A549 (cell line): ENCODE measurements around the gene KCNH4. TPM values are rescaled to one million over a fixed set of nuclear protein-coding genes. Genes with fewer than 3 reads are reported as not detected.

Source experiments
- ATAC-seq, 2 experiments: fragments of 200-7000 bp in 1 of 2; fragments of >200 bp in 1 of 2; cut with Nextera tagmentation in 1 of 2; cut with Tn5 transposase in 1 of 2; 3 replicates each; pipeline versions ENCODE4 v1.8.0 to v1.9.1; 2018 to 2020; ENCODE audit warnings: mild to moderate bottlenecking in 1 of 2, moderate library complexity in 1 of 2
- CTCF ChIA-PET: fragments of 300-600 bp; sonication (Branson Sonifier 250); formaldehyde crosslinking; extraction: SDS; loops from one replicate; lab custom pipeline; 2021; ENCODE audit warnings: antibody characterized with exemption, inconsistent platforms; lab: Yijun Ruan, JAX
- POLR2A ChIA-PET: fragments of 350-600 bp; formaldehyde crosslinking; extraction: SDS; loops from one replicate; lab custom pipeline; 2021; ENCODE audit warnings: antibody characterized with exemption, inconsistent platforms; lab: Yijun Ruan, JAX
- DNase-seq, 2 experiments: peaks; one replicate each; pipeline versions ENCODE4 v3.0.0 to v3.0.0-alpha.2; 2011 to 2016; ENCODE audit warnings: low read depth in 1 of 2, low spot score in 1 of 2
- FAIRE-seq: peaks from 2 replicates; lab custom pipeline; 2011; peaks lifted over from hg19 to GRCh38; lab: Jason Lieb, UNC
- H3K27ac ChIP-seq, 2 experiments: fragments of >200 bp; sonication (Bioruptor Twin); formaldehyde crosslinking; 3 replicates each; pipeline ENCODE4 v1.5.1; 2016 to 2017
- H3K4me1 ChIP-seq: fragments of >200 bp; sonication (Bioruptor Twin); formaldehyde crosslinking; 3 replicates; pipeline ENCODE4 v1.6.1; 2016
- H3K4me2 ChIP-seq: fragments of >200 bp; sonication (Bioruptor Twin); formaldehyde crosslinking; 3 replicates; pipeline ENCODE4 v1.6.1; 2016
- H3K4me3 ChIP-seq: fragments of >200 bp; sonication (Bioruptor Twin); formaldehyde crosslinking; 3 replicates; pipeline ENCODE4 v1.5.1; 2016
- H3K9me3 ChIP-seq: fragments of >200 bp; sonication (Bioruptor Twin); formaldehyde crosslinking; 3 replicates; pipeline ENCODE4 v1.6.1; 2016
- ATOH8 ChIP-seq: fragments of 250-450 bp; sonication (Bioruptor Pico); IDR thresholded peaks from 2 replicates; pipeline ENCODE4 v1.5.0; 2020; ENCODE audit warnings: low read depth, mild to moderate bottlenecking, moderate library complexity
- BCL3 ChIP-seq: fragments of >200 bp; sonication (Bioruptor Twin); formaldehyde crosslinking; IDR thresholded peaks from 3 replicates; pipeline ENCODE4 v1.6.1; 2016
- CBX2 ChIP-seq: fragments of 200-600 bp; sonication (generic); IDR thresholded peaks from 2 replicates; pipeline ENCODE4 v1.6.1; 2016; ENCODE audit warnings: low read depth, mild to moderate bottlenecking, borderline replicate concordance
- CBX8 ChIP-seq: fragments of 200-600 bp; sonication (generic); IDR thresholded peaks from 2 replicates; pipeline ENCODE4 v1.6.1; 2016
- E2F6 ChIP-seq: IDR thresholded peaks from 2 replicates; pipeline ENCODE4 v1.6.1; 2012; ENCODE audit warnings: low read depth, borderline replicate concordance
- EHF ChIP-seq: fragments of 250-450 bp; sonication (Bioruptor Pico); IDR thresholded peaks from 2 replicates; pipeline ENCODE4 v1.5.0; 2020; ENCODE audit warnings: mild to moderate bottlenecking
- HES2 ChIP-seq: fragments of >200 bp; sonication (Bioruptor Twin); formaldehyde crosslinking; IDR thresholded peaks from 2 replicates; pipeline ENCODE4 v1.6.1; 2016
- HMGXB4 ChIP-seq: fragments of 250-450 bp; sonication (Bioruptor Pico); IDR thresholded peaks from 2 replicates; pipeline ENCODE4 v1.5.0; 2021; ENCODE audit warnings: mild to moderate bottlenecking, moderate library complexity, borderline replicate concordance
- HOXA7 ChIP-seq: fragments of 250-450 bp; sonication (Bioruptor Pico); IDR thresholded peaks from 2 replicates; pipeline ENCODE4 v1.5.0; 2020; ENCODE audit warnings: mild to moderate bottlenecking, moderate library complexity
- HOXB13 ChIP-seq: fragments of 250-450 bp; sonication (Bioruptor Pico); IDR thresholded peaks from 2 replicates; pipeline ENCODE4 v1.5.0; 2020; ENCODE audit warnings: low read depth, mild to moderate bottlenecking, moderate library complexity
- JUN ChIP-seq, 2 experiments: fragments of >200 bp; sonication (Bioruptor Twin); formaldehyde crosslinking; IDR thresholded peaks; 2 replicates in 1 of 2; 3 replicates in 1 of 2; pipeline ENCODE4 v1.6.1; 2016 to 2017
- KDM1A ChIP-seq: fragments of 200-600 bp; sonication (generic); IDR thresholded peaks from 2 replicates; pipeline ENCODE4 v1.6.1; 2016; ENCODE audit warnings: low read depth, mild to moderate bottlenecking
- MAFK ChIP-seq: fragments of 450-650 bp; IDR thresholded peaks from 2 replicates; pipeline ENCODE4 v1.6.1; 2014; ENCODE audit not compliant: partially characterized antibody
- NR3C1 ChIP-seq: fragments of >200 bp; sonication (Bioruptor Twin); formaldehyde crosslinking; IDR thresholded peaks from 3 replicates; pipeline ENCODE4 v1.6.1; 2017
- POLR2AphosphoS2 ChIP-seq: conservative IDR thresholded peaks from 2 replicates; pipeline ENCODE4 v1.6.1; 2012; ENCODE audit warnings: low read length, improper control_type of control experiment, inconsistent platforms
- RAD21 ChIP-seq, 2 experiments: fragments of >200 bp in 1 of 2; sonication (Bioruptor Twin) in 1 of 2; formaldehyde crosslinking in 1 of 2; IDR thresholded peaks in 1 of 2; conservative IDR thresholded peaks in 1 of 2; 2 replicates in 1 of 2; 3 replicates in 1 of 2; pipeline ENCODE4 v1.6.1; 2012 to 2018; ENCODE audit warnings: inconsistent platforms in 1 of 2
- RARB ChIP-seq: fragments of 250-450 bp; sonication (Bioruptor Pico); IDR thresholded peaks from 2 replicates; pipeline ENCODE4 v1.8.0; 2021; ENCODE audit warnings: mild to moderate bottlenecking, moderate library complexity
- RFX5 ChIP-seq: fragments of 450-650 bp; IDR thresholded peaks from 2 replicates; pipeline ENCODE4 v1.7.1; 2014; ENCODE audit warnings: antibody characterized with exemption, mild to moderate bottlenecking, moderate library complexity
- SMC3 ChIP-seq: fragments of >200 bp; sonication (Bioruptor Twin); formaldehyde crosslinking; IDR thresholded peaks from 3 replicates; pipeline ENCODE4 v1.6.1; 2018; ENCODE audit warnings: inconsistent platforms
- TP53 ChIP-seq: fragments of 250-450 bp; sonication (Bioruptor Pico); IDR thresholded peaks from 2 replicates; pipeline ENCODE4 v1.5.0; 2021; ENCODE audit warnings: mild to moderate bottlenecking, moderate library complexity
- USF2 ChIP-seq: fragments of 450-650 bp; IDR thresholded peaks from 2 replicates; pipeline ENCODE4 v1.6.1; 2014; ENCODE audit warnings: antibody characterized with exemption
- ZSCAN20 ChIP-seq: fragments of 250-450 bp; sonication (Bioruptor Pico); IDR thresholded peaks from 2 replicates; pipeline ENCODE4 v1.8.0; 2022; ENCODE audit warnings: mild to moderate bottlenecking, moderate library complexity
- WGBS: methylation state at CpG from one replicate; pipeline ENCODE4 v1.1.6; 2017; ENCODE audit errors: missing lambda C conversion rate; 5-methylcytosine and 5-hydroxymethylcytosine counted together
- polyA plus RNA-seq, 4 experiments: library from polyadenylated mRNA; depleted of rRNA in 3 of 4; stranded (reverse); fragments of >200 nt; fragmentation: RNase III in 1 of 4; extraction: RNeasy Plus Mini Kit Qiagen cat#74134 plus additional on column Dnase treatment in 1 of 4; gene quantifications; 2 replicates in 3 of 4; 3 replicates in 1 of 4; pipeline ENCODE4 v1.2.3, GENCODE V29; 2011 to 2017

The KCNH4 gene
- polyA plus RNA-seq, 2 of the 4 experiments (the other 2 are of a cell fraction) = 0.25 to 0.37 TPM

- TF ChIP-seq HOXB13 (CRISPR knock-in tag) (no peak), NR3C1 (no peak), RFX5 (no peak), SMC3 (no peak)
These were observed 66.8 kb downstream of the KCNH4 start (continued) for GRCh38 chr17:42114118-42114517.

GRCh38 chr17:42113293-42114069 is 67.5 kb downstream of the KCNH4 start:
- Histone ChIP-seq H3K4me3 (no peak overlapping the region), H3K9me3 (no peaks in the 10 kb centered on the region), H3K27ac (no peak overlapping the region), H3K4me1 (0 out of 3 replicates have a peak, but pooled peaks cover 6% of the 10 kb centered on the region), H3K4me2 (no peak overlapping the region)
- DNase-seq (no peak), ATAC-seq (no peak), FAIRE-seq (no peak)
- CTCF ChIA-PET = interaction anchor here (0.7 to 39.5 kb wide), 9 partner anchors 11 to 150 kb away, joined by 3 to 658 read pairs (median 41); partner anchors contain the start of genes C17orf113, CNP, DNAJC7 and NKIRAS2
- POLR2A ChIA-PET = interaction anchor here (0.8 kb wide), 2 partner anchors 93 to 96 kb away, joined by 3 to 4 read pairs; partner anchors contain the start of genes DNAJC7 and NKIRAS2
- WGBS = 84% methylated on average over 24 of the region's 28 CpGs
- TF ChIP-seq CBX8 (no peak), TP53 (CRISPR knock-in tag) (no peak), RAD21 (conservative IDR thresholded peaks at IDR 0.05 in 1 of 2, IDR thresholded peaks at IDR 0.05 in 1 of 2) (no peak), HES2 (no peak), RFX5 (no peak), E2F6 (no peak), CBX2 (no peak), ATOH8 (CRISPR knock-in tag) (no peak), RARB (CRISPR knock-in tag) (no peak), ZSCAN20 (CRISPR knock-in tag) (no peak), EHF (CRISPR knock-in tag) (no peak), MAFK (no peak), HOXA7 (CRISPR knock-in tag) (no peak), USF2 (no peak), KDM1A (no peak), HMGXB4 (no peak), BCL3 (no peak), POLR2AphosphoS2 (no peak), JUN (IDR thresholded peaks at IDR 0.05) (no peak)
